Measurements from ENCODE around the gene SEMA3F. TPM values are rescaled to one million over a fixed set of nuclear protein-coding genes. Genes with fewer than 3 reads are reported as not detected.

Gene SEMA3F
- total RNA-seq, 4 donors from 2014 or later = 11.9 to 46.5 (median 23.3) TPM

- no peak overlapping the region for H3K4me3 ChIP-seq
- peaks cover 0 to 4% (median 0%) of the 10 kb centered on the region in 4 donors for H3K27me3 ChIP-seq
- whole genome bisulfite sequencing = 93% methylated on average over 2 of the region's 4 CpGs
- H3K9me3 ChIP-seq = no peaks in the 10 kb centered on the region
- intact Hi-C loops (cut with DNase I) = no loop called here
- H3K4me1 ChIP-seq = no peaks in the 10 kb centered on the region
- H3K36me3 ChIP-seq = no peaks in the 10 kb centered on the region
- DNase-seq (ENCODE audit: extremely low spot score) = no peak
- H3K27ac ChIP-seq (replicated peaks in 1 of 4) = no peak overlapping the region
- no peak for TF ChIP-seq EP300 (IDR thresholded peaks at IDR 0.05)
- no peak for TF ChIP-seq POLR2AphosphoS5 (IDR thresholded peaks at IDR 0.05)
- TF ChIP-seq CTCF (IDR thresholded peaks at IDR 0.05) = no peak
- no peak for TF ChIP-seq POLR2A (IDR thresholded peaks at IDR 0.05; ENCODE audit: low read depth)
Observed at GRCh38 chr3:50212502-50212901, 57.4 kb downstream of the SEMA3F start.

- no peak for DNase-seq (ENCODE audit: extremely low spot score)
- Histone ChIP-seq H3K36me3 (no peaks in the 10 kb centered on the region), H3K27ac (replicated peaks in 1 of 4) (no peak overlapping the region), H3K4me3 (no peak overlapping the region), H3K4me1 (no peaks in the 10 kb centered on the region), H3K9me3 (no peaks in the 10 kb centered on the region), H3K27me3 (no peaks in the 10 kb centered on the region)
- TF ChIP-seq EP300 (IDR thresholded peaks at IDR 0.05) (no peak), POLR2AphosphoS5 (IDR thresholded peaks at IDR 0.05) (no peak), POLR2A (IDR thresholded peaks at IDR 0.05; ENCODE audit: low read depth) (no peak)
- WGBS = 78% methylated on average over 3 of the region's 3 CpGs
- intact Hi-C loops (cut with DNase I) = no loop called here
Observed at GRCh38 chr3:50212971-50213370, 57.8 kb downstream of the SEMA3F start.

GRCh38 chr3:50213373-50213772, 58.2 kb downstream of the SEMA3F start:
- no peak overlapping the region for H3K27ac ChIP-seq (replicated peaks in 1 of 4)
- H3K27me3 ChIP-seq = no peaks in the 10 kb centered on the region

GRCh38 chr3:50214824-50215223, 59.7 kb downstream of the SEMA3F start:
- TF ChIP-seq CTCF (IDR thresholded peaks at IDR 0.05) (no peak), EP300 (IDR thresholded peaks at IDR 0.05) (no peak), POLR2A (IDR thresholded peaks at IDR 0.05; ENCODE audit: low read depth) (no peak), POLR2AphosphoS5 (IDR thresholded peaks at IDR 0.05) (no peak)
- intact Hi-C loops (cut with DNase I) = no loop called here
- DNase-seq (ENCODE audit: extremely low spot score) = no peak

More at GRCh38 chr3:50213373-50213772, 58.2 kb downstream of the SEMA3F start:
- Histone ChIP-seq H3K36me3 (no peaks in the 10 kb centered on the region), H3K4me1 (no peaks in the 10 kb centered on the region), H3K9me3 (no peaks in the 10 kb centered on the region), H3K4me3 (no peak overlapping the region)
- TF ChIP-seq EP300 (IDR thresholded peaks at IDR 0.05) = no peak
- no peak for TF ChIP-seq CTCF (IDR thresholded peaks at IDR 0.05)
- TF ChIP-seq POLR2AphosphoS5 (IDR thresholded peaks at IDR 0.05) = no peak
- no peak for TF ChIP-seq POLR2A (IDR thresholded peaks at IDR 0.05; ENCODE audit: low read depth)
- no peak for DNase-seq (ENCODE audit: extremely low spot score)
- intact Hi-C loops (cut with DNase I) = no loop called here
- 87% methylated on average over 8 of the region's 12 CpGs for WGBS

GRCh38 chr3:50215529-50215928, 60.4 kb downstream of the SEMA3F start:
- TF ChIP-seq POLR2AphosphoS5 (IDR thresholded peaks at IDR 0.05) = no peak
- no peak for TF ChIP-seq EP300 (IDR thresholded peaks at IDR 0.05)
- TF ChIP-seq CTCF (IDR thresholded peaks at IDR 0.05) = no peak
- TF ChIP-seq POLR2A (IDR thresholded peaks at IDR 0.05; ENCODE audit: low read depth) = no peak
- DNase-seq (ENCODE audit: extremely low spot score) = no peak
- H3K9me3 ChIP-seq = no peaks in the 10 kb centered on the region
- H3K27ac ChIP-seq (replicated peaks in 1 of 4) = no peak overlapping the region
- H3K27me3 ChIP-seq = no peaks in the 10 kb centered on the region
- no peak overlapping the region for H3K4me3 ChIP-seq
- intact Hi-C loops (cut with DNase I) = no loop called here
- no peaks in the 10 kb centered on the region for H3K36me3 ChIP-seq
- H3K4me1 ChIP-seq = no peaks in the 10 kb centered on the region
- WGBS = 88% methylated on average over 6 of the region's 9 CpGs

More at GRCh38 chr3:50214824-50215223, 59.7 kb downstream of the SEMA3F start:
- H3K4me3 ChIP-seq = no peak overlapping the region
- H3K27ac ChIP-seq (replicated peaks in 1 of 4) = no peak overlapping the region
- H3K4me1 ChIP-seq = no peaks in the 10 kb centered on the region
- H3K36me3 ChIP-seq = no peaks in the 10 kb centered on the region
- WGBS = 90% methylated on average over 4 of the region's 10 CpGs
- no peaks in the 10 kb centered on the region for H3K27me3 ChIP-seq
- no peaks in the 10 kb centered on the region for H3K9me3 ChIP-seq
